Nephron progenitor cell (in vitro differentiated cells): Measurements from ENCODE around the gene SMARCA1.

Experiments
- DNase-seq: peaks from one replicate; pipeline ENCODE4 v3.0.0; 2021
- H3K27ac Mint-ChIP-seq: 2 replicates; pipeline ENCODE4 v1.8.0; 2021; ENCODE audit warnings: mild to moderate bottlenecking, moderate library complexity, mixed read lengths
- H3K27me3 Mint-ChIP-seq: 2 replicates; pipeline ENCODE4 v1.8.0; 2021; ENCODE audit warnings: mild to moderate bottlenecking, low read depth, mixed read lengths; ENCODE audit not compliant: poor library complexity
- H3K36me3 Mint-ChIP-seq: 2 replicates; pipeline ENCODE4 v1.8.0; 2021; ENCODE audit warnings: low read depth, mixed read lengths
- H3K4me1 Mint-ChIP-seq: 2 replicates; pipeline ENCODE4 v1.8.0; 2021; ENCODE audit warnings: mixed read lengths
- H3K4me3 Mint-ChIP-seq: 2 replicates; pipeline ENCODE4 v1.8.0; 2021; ENCODE audit warnings: mild to moderate bottlenecking, moderate library complexity, mixed read lengths
- H3K9me3 Mint-ChIP-seq: 2 replicates; pipeline ENCODE4 v1.8.0; 2021; ENCODE audit warnings: mild to moderate bottlenecking, moderate library complexity, mixed read lengths
- CTCF ChIP-seq: fragments of 200-600 bp; sonication (generic); IDR thresholded peaks from 2 replicates; pipeline ENCODE4 v1.5.0; 2021; ENCODE audit warnings: antibody characterized with exemption

SMARCA1 gene

GRCh38 chrX:129511689-129512088, 11.6 kb downstream of the SMARCA1 start:
- peak overlapping the region; percentile 80 for H3K27ac Mint-ChIP-seq
- no peak for TF ChIP-seq CTCF
- H3K27me3 Mint-ChIP-seq, result no peaks in the 10 kb centered on the region
- no peak overlapping the region for H3K4me3 Mint-ChIP-seq
- no peaks in the 10 kb centered on the region for H3K9me3 Mint-ChIP-seq
- H3K4me1 Mint-ChIP-seq, result peaks cover 9% of the 10 kb centered on the region
- H3K36me3 Mint-ChIP-seq, result peaks cover 88% of the 10 kb centered on the region
- no peak for DNase-seq

DNA sequence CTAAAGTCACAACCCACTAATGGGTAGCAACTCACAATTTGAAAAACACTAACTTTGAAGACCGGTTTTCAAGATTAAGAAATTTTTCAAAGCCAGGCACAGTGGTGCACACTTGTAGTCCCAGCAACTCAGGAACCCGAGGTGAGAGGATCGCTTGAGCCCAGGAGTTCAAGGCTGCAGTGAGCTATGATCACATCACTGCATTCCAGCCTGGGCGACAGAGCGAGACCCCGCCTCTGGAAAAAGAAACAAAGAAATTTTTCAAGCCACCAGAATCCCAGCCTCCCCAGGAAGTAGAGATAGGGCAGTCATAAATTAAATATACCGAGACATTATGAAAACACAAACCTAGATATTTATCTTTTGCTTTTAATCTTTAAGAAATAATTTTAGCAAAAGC, 13.0 kb downstream of the SMARCA1 start:
- Mint-ChIP-seq H3K9me3 (no peaks in the 10 kb centered on the region), H3K4me1 (peaks cover 9% of the 10 kb centered on the region), H3K36me3 (peaks cover 90% of the 10 kb centered on the region), H3K27ac (peak overlapping the region; percentile 63), H3K4me3 (peak overlapping the region; percentile 16), H3K27me3 (no peaks in the 10 kb centered on the region)
- DNase-seq, result peak; percentile 32
- TF ChIP-seq CTCF, result no peak

DNA sequence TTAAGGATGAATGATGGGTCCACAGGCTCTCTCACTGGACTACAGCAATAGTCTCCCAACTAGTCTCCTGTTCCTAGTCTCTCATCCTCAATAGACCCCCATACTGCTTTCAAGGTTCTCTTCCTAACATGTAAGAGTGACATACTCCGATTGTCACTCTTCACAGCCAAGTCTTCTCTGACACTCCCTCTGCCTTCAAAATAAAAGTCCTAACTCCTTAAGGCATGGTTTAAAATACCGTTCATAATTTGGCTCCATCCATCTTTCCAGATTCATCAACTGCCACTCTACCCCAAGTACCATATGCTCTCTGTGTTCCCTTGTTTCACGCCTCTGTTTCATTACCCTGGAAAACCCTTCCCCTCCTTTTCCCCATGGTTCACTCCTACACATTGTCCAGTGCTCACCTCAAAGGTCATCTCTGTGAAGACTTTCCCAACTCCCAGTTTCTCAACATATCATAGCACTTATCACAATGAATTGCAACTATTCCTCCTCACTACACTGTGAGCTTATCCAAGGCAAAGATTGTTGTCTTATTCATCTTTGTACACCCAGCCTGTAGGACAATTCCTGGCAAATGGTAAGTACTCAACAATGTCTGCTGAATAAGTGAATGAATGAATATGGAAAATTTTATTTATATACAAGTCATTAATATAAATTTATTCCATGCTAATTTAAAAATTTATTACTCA, 26.0 kb downstream of the SMARCA1 start:
- Mint-ChIP-seq H3K4me3 (no peak overlapping the region), H3K36me3 (peaks cover 73% of the 10 kb centered on the region), H3K27me3 (no peaks in the 10 kb centered on the region), H3K27ac (peak overlapping the region; percentile 32), H3K4me1 (no peaks in the 10 kb centered on the region), H3K9me3 (no peaks in the 10 kb centered on the region)
- TF ChIP-seq CTCF, result no peak
- no peak for DNase-seq

GRCh38 chrX:129496625-129497024, 26.7 kb downstream of the SMARCA1 start:
- no peaks in the 10 kb centered on the region for H3K27me3 Mint-ChIP-seq
- no peak for DNase-seq
- no peak for TF ChIP-seq CTCF
- no peaks in the 10 kb centered on the region for H3K9me3 Mint-ChIP-seq
- H3K4me1 Mint-ChIP-seq, result no peaks in the 10 kb centered on the region
- H3K36me3 Mint-ChIP-seq, result peaks cover 71% of the 10 kb centered on the region
- peak overlapping the region; percentile 32 for H3K27ac Mint-ChIP-seq
- no peak overlapping the region for H3K4me3 Mint-ChIP-seq

DNA sequence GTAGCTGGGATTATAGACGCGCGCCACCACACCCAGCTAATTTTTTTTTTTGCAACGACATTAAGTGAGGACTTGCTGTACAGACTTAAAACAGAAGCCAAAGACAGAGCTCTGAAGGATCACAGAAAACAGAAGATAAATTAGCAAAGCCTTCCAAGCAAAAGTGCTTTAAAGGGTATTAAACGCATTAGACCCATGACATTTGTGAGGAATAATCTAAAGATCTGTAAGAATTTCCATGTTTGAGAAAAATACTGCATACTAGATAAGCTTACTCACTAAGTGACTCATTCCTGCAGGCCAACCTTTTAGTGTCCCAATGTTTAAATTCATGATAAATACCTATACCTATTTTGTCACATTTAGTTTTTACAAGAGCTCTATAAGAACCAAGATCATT, 27.4 kb downstream of the SMARCA1 start:
- no peaks in the 10 kb centered on the region for H3K27me3 Mint-ChIP-seq
- no peak for DNase-seq
- no peak overlapping the region for H3K27ac Mint-ChIP-seq
- no peaks in the 10 kb centered on the region for H3K9me3 Mint-ChIP-seq
- H3K4me1 Mint-ChIP-seq, result no peaks in the 10 kb centered on the region
- no peak overlapping the region for H3K4me3 Mint-ChIP-seq
- TF ChIP-seq CTCF, result no peak
- peaks cover 74% of the 10 kb centered on the region for H3K36me3 Mint-ChIP-seq

DNA sequence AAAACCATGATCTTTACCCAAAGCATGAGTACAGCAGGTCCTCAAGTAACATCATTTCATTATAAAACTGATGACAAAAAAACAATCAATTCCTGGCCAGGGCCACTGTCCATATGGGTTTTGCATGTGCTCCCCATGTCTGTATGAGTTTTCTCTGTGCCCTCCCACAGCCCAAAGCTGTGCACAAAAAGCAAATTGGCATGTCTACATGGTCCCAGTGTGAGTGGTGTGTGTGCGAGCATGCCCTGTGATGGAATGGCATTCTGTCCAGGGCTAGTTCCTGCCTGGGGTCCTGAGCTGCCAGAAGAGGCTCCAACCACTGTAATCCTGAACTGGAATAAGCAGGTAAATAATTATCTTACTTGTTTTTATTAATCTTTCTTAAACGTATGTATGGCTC, 28.4 kb downstream of the SMARCA1 start:
- no peaks in the 10 kb centered on the region for H3K4me1 Mint-ChIP-seq

More for the DNA sequence above, 28.4 kb downstream of the SMARCA1 start:
- peak overlapping the region; percentile 38 for H3K27ac Mint-ChIP-seq
- TF ChIP-seq CTCF, result no peak
- H3K4me3 Mint-ChIP-seq, result no peak overlapping the region
- H3K27me3 Mint-ChIP-seq, result no peaks in the 10 kb centered on the region
- H3K36me3 Mint-ChIP-seq, result peaks cover 75% of the 10 kb centered on the region
- H3K9me3 Mint-ChIP-seq, result no peaks in the 10 kb centered on the region
- no peak for DNase-seq
